Measurements from ENCODE around the gene UCN.
A peak's percentile ranks its signal among the peaks of the same experiment; 100 is the strongest.

The UCN gene

DNA sequence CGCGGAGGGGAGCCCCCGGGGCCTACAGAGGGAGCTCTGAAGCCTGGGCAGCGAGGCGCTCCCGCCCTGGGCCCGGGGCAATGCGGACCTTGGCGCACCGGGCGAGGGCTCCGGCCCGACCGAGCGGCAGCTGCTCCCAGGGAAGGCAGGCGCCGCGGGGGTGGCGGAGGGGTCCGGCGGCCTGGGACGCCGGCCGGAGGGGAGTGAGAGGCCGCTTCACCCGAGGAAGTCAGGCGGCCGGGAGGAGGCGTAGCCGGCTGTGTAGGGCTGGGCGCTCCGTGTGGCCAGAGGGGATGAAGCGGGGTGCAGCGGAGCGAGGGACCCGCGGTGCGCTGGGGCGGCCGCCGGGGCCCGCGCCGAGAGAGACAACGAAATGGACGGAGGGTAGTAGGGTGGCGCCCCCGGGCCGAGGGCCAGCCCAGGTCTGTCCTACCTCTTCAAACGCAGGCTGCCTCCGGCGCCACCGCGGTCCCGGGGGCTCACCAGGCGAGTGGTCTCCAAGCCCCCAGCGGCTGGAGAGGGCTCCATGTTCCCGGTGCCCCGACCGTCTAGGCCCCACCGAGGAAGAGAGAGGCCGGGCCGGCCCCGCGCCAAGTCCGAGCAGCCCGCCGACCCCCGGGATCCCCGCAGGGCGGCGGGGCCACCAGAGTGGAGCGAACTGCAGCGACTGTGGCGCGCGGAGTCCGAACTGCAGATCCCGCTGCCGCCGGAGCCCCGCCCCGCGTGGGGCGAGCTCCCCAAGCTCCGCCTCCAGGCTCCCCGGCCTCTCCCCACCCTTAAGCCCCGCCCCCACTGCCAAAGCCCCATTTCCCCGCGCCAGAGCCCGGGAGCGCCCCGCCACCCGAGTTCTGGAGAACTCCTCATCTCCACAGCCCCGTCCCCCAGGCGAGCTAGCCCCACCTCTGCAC lies 45.6 kb downstream of the UCN start, which contains the start of gene SLC30A3:
Gene SLC30A3 (minus strand): TSS at position 669 of the 908 bp plus-strand sequence. CDS start 141 bp downstream, at position 528.
- Mint-ChIP-seq H3K36me3 (peaks cover 5% of the 10 kb centered on the region), H3K4me3 (peak within 1 kb of the TSS; percentile 71), H3K9me3 (no peaks in the 10 kb centered on the region), H3K27ac (no peak within 1 kb of the TSS), H3K4me1 (peaks cover 34% of the 10 kb centered on the region)
- ATAC-seq (peak; percentile 77), DNase-seq (ENCODE audit: low spot score in 2 of 2) (peak; percentile 58 to 68)

DNA sequence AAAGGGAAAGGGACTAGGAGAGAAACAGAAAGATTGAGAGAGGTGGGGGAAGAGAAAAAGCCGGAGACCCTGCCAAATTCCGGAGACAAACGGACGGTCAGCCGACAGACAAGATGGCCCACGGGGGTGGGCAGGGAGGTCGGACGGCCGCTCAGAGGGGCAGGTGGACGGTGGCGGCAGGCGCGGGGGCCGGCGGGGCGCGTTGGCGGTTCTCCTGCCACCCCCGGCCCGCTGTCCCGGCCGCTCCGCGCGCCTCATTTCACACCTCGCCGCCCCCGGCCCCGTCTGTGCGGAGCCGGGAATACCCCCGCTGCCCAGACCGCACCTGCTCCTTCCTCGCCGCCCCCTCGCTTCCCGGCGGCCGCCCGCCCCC lies 46.3 kb downstream of the UCN start:
- peaks cover 34% of the 10 kb centered on the region for H3K4me1 Mint-ChIP-seq
- H3K4me3 Mint-ChIP-seq, result peak overlapping the region; percentile 71
- ATAC-seq (no peak), DNase-seq (ENCODE audit: low spot score in 2 of 2) (no peak)
- H3K36me3 Mint-ChIP-seq, result peaks cover 5% of the 10 kb centered on the region
- no peaks in the 10 kb centered on the region for H3K9me3 Mint-ChIP-seq
- no peak overlapping the region for H3K27ac Mint-ChIP-seq

DNA sequence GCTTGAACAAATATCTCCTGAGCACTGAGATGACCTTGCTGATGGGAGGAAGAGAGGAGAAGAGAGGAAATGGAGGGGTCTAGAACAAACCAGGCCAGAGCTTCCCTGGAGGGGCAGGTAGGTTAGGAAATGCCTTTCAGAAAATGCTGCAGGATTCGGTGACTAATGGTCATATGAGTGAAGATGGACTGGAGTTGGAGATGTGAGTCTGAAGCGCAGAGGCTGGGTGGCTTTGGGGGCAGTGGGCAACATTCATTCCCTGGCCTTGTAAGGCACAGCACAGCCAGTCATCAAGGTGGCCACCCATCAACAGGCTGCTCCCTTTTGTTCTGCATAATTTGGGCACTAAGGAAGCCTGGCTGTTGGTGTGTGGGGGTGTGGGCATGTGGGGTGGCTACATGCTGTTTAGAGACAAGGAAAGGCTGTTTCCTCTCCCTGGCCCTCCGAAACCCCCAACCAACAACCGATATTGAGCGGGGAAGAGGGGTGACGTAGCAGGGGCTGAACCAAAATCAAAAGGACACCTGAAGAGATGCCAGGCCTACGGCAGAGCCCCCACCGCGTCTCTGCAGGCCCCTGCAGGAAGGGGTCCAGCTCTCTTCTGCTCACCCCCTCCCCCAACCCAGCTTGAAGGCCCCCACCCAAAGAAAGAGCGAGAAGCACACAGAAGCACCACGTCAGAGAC lies 46.9 kb downstream of the UCN start:
- Mint-ChIP-seq H3K9me3 (no peaks in the 10 kb centered on the region), H3K27ac (no peak overlapping the region), H3K4me3 (peak overlapping the region; percentile 71), H3K4me1 (peaks cover 34% of the 10 kb centered on the region), H3K36me3 (peaks cover 5% of the 10 kb centered on the region)
- ATAC-seq (no peak), DNase-seq (ENCODE audit: low spot score in 2 of 2) (no peak)

DNA sequence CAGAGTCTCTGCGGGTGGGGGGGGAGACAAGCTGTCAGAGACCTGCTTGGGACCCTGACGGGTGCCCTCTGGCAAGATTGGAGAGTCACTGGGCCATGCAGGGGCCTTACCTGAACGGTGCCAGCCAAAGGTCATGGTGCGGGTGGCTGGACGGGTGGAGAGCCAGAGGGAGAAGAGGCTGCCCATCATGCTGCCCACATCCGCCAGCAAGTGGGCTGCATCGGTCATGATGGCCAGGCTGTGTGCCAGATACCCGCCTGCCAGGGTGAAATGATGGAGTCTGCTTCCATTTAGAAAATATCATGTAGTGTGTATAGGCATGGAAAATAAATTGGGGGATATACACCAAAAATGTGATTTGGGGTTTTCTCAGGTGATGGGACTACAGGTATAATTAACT lies 50.2 kb downstream of the UCN start:
- peaks cover 15% of the 10 kb centered on the region for H3K4me1 Mint-ChIP-seq

More for the DNA sequence above, 50.2 kb downstream of the UCN start:
- ATAC-seq (no peak), DNase-seq (ENCODE audit: low spot score in 2 of 2) (no peak)
- Mint-ChIP-seq H3K27ac (no peak overlapping the region), H3K9me3 (no peaks in the 10 kb centered on the region), H3K36me3 (peaks cover 1% of the 10 kb centered on the region), H3K4me3 (no peak overlapping the region)
